H1 (cell line): ENCODE results near the gene CYYR1. TPM values are rescaled to one million over a fixed set of nuclear protein-coding genes. Genes with fewer than 3 reads are reported as not detected.

Experiments
- CTCF ChIA-PET: fragments of 300-600 bp; sonication (Branson Sonifier 250); formaldehyde crosslinking; loops from one replicate; lab custom pipeline; 2021; ENCODE audit not compliant: partially characterized antibody; lab: Charles Lee
- POLR2A ChIA-PET: fragments of 300-600 bp; sonication (Branson Sonifier 250); formaldehyde crosslinking; loops from one replicate; lab custom pipeline; 2021; ENCODE audit warnings: inconsistent platforms; ENCODE audit not compliant: partially characterized antibody; lab: Charles Lee
- DNase-seq, 2 experiments: peaks; one replicate each; pipeline versions ENCODE4 v3.0.0 to v3.0.0-alpha.2; 2010 to 2022; ENCODE audit warnings: low spot score in 2 of 2, low read depth in 1 of 2, mixed read lengths in 1 of 2
- FAIRE-seq: peaks from 2 replicates; lab custom pipeline; 2011; peaks lifted over from hg19 to GRCh38; lab: Jason Lieb, UNC
- H2AFZ ChIP-seq: 2 replicates; pipeline ENCODE4 v1.8.1; 2012; ENCODE audit warnings: low read length, inconsistent platforms
- H2AK5ac ChIP-seq: 2 replicates; pipeline ENCODE4 v1.6.1; 2013; ENCODE audit warnings: low read depth, low read length
- H2BK120ac ChIP-seq: replicated peaks from 2 replicates; pipeline ENCODE3; 2013; ENCODE audit warnings: low read depth, low read length, inconsistent platforms
- H2BK12ac ChIP-seq: 2 replicates; pipeline ENCODE4 v1.6.1; 2013; ENCODE audit warnings: low read depth, low read length
- H2BK15ac ChIP-seq: 2 replicates; pipeline ENCODE4 v1.6.1; 2013; ENCODE audit warnings: low read length
- H2BK20ac ChIP-seq: 2 replicates; pipeline ENCODE4 v1.6.1; 2013; ENCODE audit warnings: low read length
- H2BK5ac ChIP-seq: 2 replicates; pipeline ENCODE4 v1.6.1; 2013; ENCODE audit warnings: low read depth, low read length
- H3K14ac ChIP-seq: 2 replicates; pipeline ENCODE4 v1.6.1; 2013; ENCODE audit warnings: inconsistent platforms; ENCODE audit not compliant: insufficient read length
- H3K18ac ChIP-seq: 2 replicates; pipeline ENCODE4 v1.6.1; 2013; ENCODE audit warnings: low read length; ENCODE audit errors: extremely low read depth
- H3K23ac ChIP-seq: 2 replicates; pipeline ENCODE4 v1.6.1; 2013; ENCODE audit warnings: inconsistent platforms; ENCODE audit not compliant: insufficient read length
- H3K23me2 ChIP-seq: 2 replicates; pipeline ENCODE4 v1.6.1; 2013; ENCODE audit warnings: low read depth, low read length
- H3K27ac ChIP-seq: 2 replicates; pipeline ENCODE4 v1.6.1; 2011; ENCODE audit warnings: low read depth, low read length, inconsistent platforms
- H3K27me3 ChIP-seq, 4 experiments: replicated peaks in 1 of 4; 1 replicate in 1 of 4; 2 replicates in 3 of 4; pipeline versions ENCODE4 v1.6.1 to v1.8.1; 2011 to 2013; ENCODE audit warnings: low read length in 3 of 4, mild to moderate bottlenecking in 3 of 4, inconsistent platforms in 2 of 4, mixed read lengths in 2 of 4, moderate library complexity in 1 of 4; ENCODE audit not compliant: control insufficient read depth in 3 of 4, insufficient read depth in 3 of 4; ENCODE audit errors: extremely low read depth in 1 of 4
- H3K36me3 ChIP-seq, 4 experiments: 2 replicates each; pipeline versions ENCODE4 v1.6.1 to v1.8.1; 2011 to 2013; ENCODE audit warnings: mild to moderate bottlenecking in 4 of 4, low read length in 3 of 4, moderate library complexity in 2 of 4, control low read depth in 1 of 4, inconsistent platforms in 1 of 4; ENCODE audit not compliant: insufficient read depth in 4 of 4, control insufficient read depth in 2 of 4
- H3K4ac ChIP-seq: replicated peaks from 2 replicates; pipeline ENCODE3; 2013; ENCODE audit warnings: low read length, low read depth, mixed read lengths, inconsistent platforms; ENCODE audit not compliant: insufficient read length
- H3K4me1 ChIP-seq, 4 experiments: replicated peaks in 1 of 4; 1 replicate in 1 of 4; 2 replicates in 3 of 4; pipeline versions ENCODE4 v1.6.1 to v1.8.1; 2011 to 2013; ENCODE audit warnings: low read length in 3 of 4, inconsistent platforms in 2 of 4, mixed read lengths in 1 of 4; ENCODE audit not compliant: insufficient read depth in 4 of 4, control insufficient read depth in 3 of 4
- H3K4me2 ChIP-seq, 2 experiments: 2 replicates each; pipeline versions ENCODE4 v1.6.1 to v1.8.1; 2011 to 2013; ENCODE audit warnings: low read depth in 2 of 2, low read length in 2 of 2, control low read depth in 1 of 2, inconsistent platforms in 1 of 2, mild to moderate bottlenecking in 1 of 2; ENCODE audit not compliant: insufficient read depth in 1 of 2
- H3K4me3 ChIP-seq, 4 experiments: fragments of 200-600, 300-600 bp in 1 of 4; sonication (generic), shearing (Covaris generic), sonication (Bioruptor Twin) in 1 of 4; 2 replicates each; pipeline versions ENCODE4 v1.5.1 to v1.8.1; 2011 to 2016; ENCODE audit warnings: low read length in 4 of 4, low read depth in 3 of 4, control low read depth in 2 of 4, inconsistent platforms in 2 of 4, mild to moderate bottlenecking in 2 of 4, mixed read lengths in 1 of 4, moderate library complexity in 1 of 4; ENCODE audit not compliant: insufficient read depth in 2 of 4; ENCODE audit errors: extremely low read depth in 1 of 4
- H3K56ac ChIP-seq: replicated peaks from 2 replicates; pipeline ENCODE3; 2013; ENCODE audit warnings: low read depth, mild to moderate bottlenecking, mixed read lengths, low read length, inconsistent platforms; ENCODE audit not compliant: insufficient read length
- H3K79me1 ChIP-seq: 2 replicates; pipeline ENCODE4 v1.6.1; 2013; ENCODE audit warnings: low read depth, low read length, control low read depth
- H3K79me2 ChIP-seq, 2 experiments: 2 replicates each; pipeline versions ENCODE4 v1.6.1 to v1.8.1; 2012 to 2013; ENCODE audit warnings: low read length in 2 of 2, mild to moderate bottlenecking in 2 of 2, inconsistent platforms in 1 of 2; ENCODE audit not compliant: insufficient read depth in 2 of 2, control insufficient read depth in 1 of 2
- H3K9ac ChIP-seq, 4 experiments: replicated peaks in 1 of 4; 1 replicate in 1 of 4; 2 replicates in 3 of 4; pipeline versions ENCODE4 v1.6.1 to v1.8.1; 2011 to 2013; ENCODE audit warnings: low read depth in 3 of 4, low read length in 3 of 4, control low read depth in 2 of 4, mild to moderate bottlenecking in 2 of 4, moderate library complexity in 2 of 4, inconsistent platforms in 1 of 4; ENCODE audit errors: extremely low read depth in 1 of 4
- H3K9me3 ChIP-seq, 2 experiments: 2 replicates each; pipeline versions ENCODE4 v1.6.1 to v1.8.1; 2012 to 2013; ENCODE audit warnings: mild to moderate bottlenecking in 2 of 2, moderate library complexity in 2 of 2, control low read depth in 1 of 2, inconsistent platforms in 1 of 2, low read depth in 1 of 2, low read length in 1 of 2, mixed read lengths in 1 of 2; ENCODE audit not compliant: insufficient read depth in 2 of 2
- H4K20me1 ChIP-seq, 2 experiments: replicated peaks in 1 of 2; 2 replicates each; pipeline versions ENCODE3 to v1.8.1; 2011 to 2013; ENCODE audit warnings: inconsistent platforms in 2 of 2, low read length in 2 of 2, mild to moderate bottlenecking in 1 of 2; ENCODE audit not compliant: insufficient read depth in 2 of 2, control insufficient read depth in 1 of 2
- H4K5ac ChIP-seq: 2 replicates; pipeline ENCODE4 v1.6.1; 2013; ENCODE audit warnings: low read length, low read depth, mixed read lengths, inconsistent platforms; ENCODE audit not compliant: insufficient read length
- H4K8ac ChIP-seq: 2 replicates; pipeline ENCODE4 v1.8.0; 2013; ENCODE audit warnings: mild to moderate bottlenecking, moderate library complexity, low read length, inconsistent platforms; ENCODE audit not compliant: insufficient read depth; ENCODE audit errors: extremely low read depth
- H4K91ac ChIP-seq: replicated peaks from 2 replicates; pipeline ENCODE3; 2013; ENCODE audit warnings: low read length, mixed read lengths, inconsistent platforms; ENCODE audit not compliant: insufficient read length
- BRCA1 ChIP-seq: IDR thresholded peaks from 2 replicates; pipeline ENCODE4 v1.6.1; 2012; ENCODE audit warnings: low read depth, low read length, improper control_type of control experiment
- CBX8 ChIP-seq: fragments of 300-800, 300-1000 bp; sonication (generic); IDR thresholded peaks from 2 replicates; pipeline ENCODE4 v1.7.1; 2016; ENCODE audit warnings: low read depth, low read length, borderline replicate concordance
- CREB1 ChIP-seq: IDR thresholded peaks from 2 replicates; pipeline ENCODE4 v1.6.1; 2012; ENCODE audit warnings: inconsistent platforms
- GABPA ChIP-seq: IDR thresholded peaks from 2 replicates; pipeline ENCODE4 v1.6.1; 2011; ENCODE audit warnings: mild to moderate bottlenecking, low read length, moderate library complexity, borderline replicate concordance; ENCODE audit not compliant: insufficient read depth
- GTF2F1 ChIP-seq: IDR thresholded peaks from 2 replicates; pipeline ENCODE4 v1.6.1; 2012; ENCODE audit warnings: low read depth, low read length, improper control_type of control experiment, borderline replicate concordance
- HDAC2 ChIP-seq, 2 experiments: fragments of 300-600 bp in 1 of 2; sonication (generic) in 1 of 2; IDR thresholded peaks; 2 replicates each; pipeline ENCODE4 v1.6.1; 2011 to 2012; ENCODE audit warnings: low read depth in 2 of 2, low read length in 2 of 2, mild to moderate bottlenecking in 2 of 2, moderate library complexity in 2 of 2, borderline replicate concordance in 1 of 2, inconsistent platforms in 1 of 2
- JUN ChIP-seq: IDR thresholded peaks from 2 replicates; pipeline ENCODE4 v1.6.1; 2011; ENCODE audit warnings: low read depth, mild to moderate bottlenecking, improper control_type of control experiment, low read length
- KDM5A ChIP-seq: fragments of 200-600 bp; IDR thresholded peaks from 2 replicates; pipeline ENCODE4 v1.7.1; 2012; ENCODE audit warnings: mild to moderate bottlenecking, low read length, inconsistent platforms, mixed read lengths
- RAD21 ChIP-seq, 2 experiments: IDR thresholded peaks in 1 of 2; conservative IDR thresholded peaks in 1 of 2; 2 replicates each; pipeline ENCODE4 v1.6.1; 2011; ENCODE audit warnings: low read depth in 2 of 2, low read length in 2 of 2, improper control_type of control experiment in 1 of 2, inconsistent platforms in 1 of 2, mild to moderate bottlenecking in 1 of 2, moderate library complexity in 1 of 2
- SIX5 ChIP-seq: IDR thresholded peaks from 2 replicates; pipeline ENCODE4 v1.6.1; 2011; ENCODE audit warnings: mild to moderate bottlenecking, low read depth, low read length
- SP1 ChIP-seq: IDR thresholded peaks from 2 replicates; pipeline ENCODE4 v1.6.1; 2011; ENCODE audit warnings: low read depth, low read length
- TAF1 ChIP-seq: IDR thresholded peaks from 2 replicates; pipeline ENCODE4 v1.6.1; 2011; ENCODE audit warnings: mild to moderate bottlenecking, low read depth, low read length
- TBP ChIP-seq: IDR thresholded peaks from 2 replicates; pipeline ENCODE4 v1.6.1; 2011; ENCODE audit warnings: low read depth, low read length, improper control_type of control experiment
- WGBS, 2 experiments: shearing (Covaris generic) in 1 of 2; methylation state at CpG; one replicate each; pipeline versions ENCODE4 v1.1.6 to v1.1.7; 2013 to 2015; ENCODE audit warnings: low lambda C conversion rate in 2 of 2, mixed read lengths in 2 of 2, inconsistent platforms in 1 of 2, low coverage in 1 of 2, missing lambda C conversion rate in 1 of 2; ENCODE audit not compliant: insufficient replicate concordance in 2 of 2, insufficient coverage in 1 of 2, insufficient read length in 1 of 2; ENCODE audit errors: extremely low coverage in 1 of 2, missing lambda C conversion rate in 1 of 2; 5-methylcytosine and 5-hydroxymethylcytosine counted together
- polyA plus RNA-seq, 7 experiments: library from polyadenylated mRNA; depleted of rRNA in 3 of 7; stranded (reverse) in 5 of 7; unstranded in 2 of 7; fragments of >200 nt in 5 of 7; fragments of 200-250 nt in 2 of 7; gene quantifications; 1 replicate in 5 of 7; 2 replicates in 1 of 7; 4 replicates in 1 of 7; pipeline versions ENCODE4 v1.2.1 to v1.2.3, GENCODE V29; 2011 to 2013; ENCODE audit warnings: missing spikeins in 2 of 7, mixed read lengths in 2 of 7
- total RNA-seq: library from RNA; stranded (reverse); fragmentation: NEBNext Ultra II Directional; extraction: Animal tissue kit (Norgen Biotek cat#: 25700); gene quantifications from 2 replicates; pipeline ENCODE4 v1.2.1, GENCODE V29; 2021
- TF ChIP-seq, protein P1 (sequence below): IDR thresholded peaks from 2 replicates; pipeline ENCODE4 v1.6.1; 2012; ENCODE audit warnings: inconsistent platforms

Gene CYYR1
- total and polyA plus RNA-seq, 2 of the 8 experiments (the other 6 are each of a cell fraction or from before 2014, with no cell fraction given), result 12.2 to 37.9 TPM

GRCh38 chr21:26565546-26565945 lies 7.5 kb downstream of the CYYR1 start:
- Histone ChIP-seq H2AFZ (no peak overlapping the region), H3K4ac (no peak overlapping the region), H2BK20ac (no peak overlapping the region), H3K23ac (no peak overlapping the region), H2BK12ac (no peak overlapping the region), H3K56ac (no peak overlapping the region), H4K91ac (no peak overlapping the region), H4K5ac (no peak overlapping the region), H3K36me3 (peaks cover 0 to 27% (median 7%) of the 10 kb centered on the region in 4 experiments; a peak in 5 of 8 replicates), H3K4me3 (no peak overlapping the region), H3K14ac (no peak overlapping the region), H2BK5ac (no peak overlapping the region), H3K9me3 (no peaks in the 10 kb centered on the region), H3K9ac (no peak overlapping the region), H3K4me1 (peaks cover 0 to 4% (median 0%) of the 10 kb centered on the region in 4 experiments; a peak in 1 of 7 replicates), H3K23me2 (no peaks in the 10 kb centered on the region; the same call in 1 of the 2 replicates), H3K18ac (no peak overlapping the region), H3K4me2 (no peak overlapping the region), H4K20me1 (no peaks in the 10 kb centered on the region), H4K8ac (no peak overlapping the region), H2BK120ac (no peak overlapping the region), H2AK5ac (no peak overlapping the region), H3K79me1 (no peaks in the 10 kb centered on the region), H3K79me2 (peaks cover 0 to 43% of the 10 kb centered on the region in 2 experiments; a peak in 3 of 4 replicates), H2BK15ac (no peak overlapping the region), H3K27me3 (no peaks in the 10 kb centered on the region), H3K27ac (no peak overlapping the region)
- WGBS, 2 experiments, result 96% methylated on average over 2 of the region's 2 CpGs; no CpG with 5 or more reads in 1 of the 2 experiments
- POLR2A ChIA-PET, result no interaction called here
- DNase-seq (no peak), FAIRE-seq (no peak)
- CTCF ChIA-PET, result interaction anchor here (1.7 kb wide), 1 partner anchor 12 kb away, joined by 5 read pairs; no protein-coding TSS in a partner anchor
- no peak for TF ChIP-seq KDM5A
- no peak for TF ChIP-seq TAF1
- TF ChIP-seq SP1, result no peak
- TF ChIP-seq HDAC2 (IDR thresholded peaks at IDR 0.05; ENCODE audit: borderline replicate concordance in 1 of 2, low read depth in 2 of 2, low read length in 2 of 2), result no peak
- no peak for TF ChIP-seq CBX8
- TF ChIP-seq BRCA1, result no peak
- no peak for TF ChIP-seq RAD21 (IDR thresholded peaks at IDR 0.05 in 1 of 2, conservative IDR thresholded peaks at IDR 0.05 in 1 of 2; ENCODE audit: low read depth in 2 of 2, low read length in 2 of 2)
- TF ChIP-seq JUN, result no peak
- TF ChIP-seq SIX5, result no peak
- no peak for TF ChIP-seq TBP
- no peak for TF ChIP-seq CREB1
- TF ChIP-seq, protein P1, sequence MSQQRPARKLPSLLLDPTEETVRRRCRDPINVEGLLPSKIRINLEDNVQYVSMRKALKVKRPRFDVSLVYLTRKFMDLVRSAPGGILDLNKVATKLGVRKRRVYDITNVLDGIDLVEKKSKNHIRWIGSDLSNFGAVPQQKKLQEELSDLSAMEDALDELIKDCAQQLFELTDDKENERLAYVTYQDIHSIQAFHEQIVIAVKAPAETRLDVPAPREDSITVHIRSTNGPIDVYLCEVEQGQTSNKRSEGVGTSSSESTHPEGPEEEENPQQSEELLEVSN, result no peak
- no peak for TF ChIP-seq GABPA
- no peak for TF ChIP-seq GTF2F1
